Measurements from ENCODE around the gene GPR149.
"Not testable (repeated sequence)": the region's sequence is repeated elsewhere in the genome, so short reads cannot be mapped to it uniquely, and the experiment has no call there.

Gene GPR149

GRCh38 chr3:154430014-154430413 lies at the start of gene GPR149:
Gene GPR149 (minus strand): TSS chr3:154430190. CDS start chr3:154429615, 575 bp downstream.
- no peak for DNase-seq (ENCODE audit: low read depth)

- no peak for DNase-seq (ENCODE audit: low read depth)
Measured at GRCh38 chr3:154473769-154474168, 43.8 kb upstream of the GPR149 start.

- no peak for DNase-seq (ENCODE audit: low read depth)
Measured at GRCh38 chr3:154469585-154469984, 39.6 kb upstream of the GPR149 start.

GRCh38 chr3:154464440-154465190 lies 34.6 kb upstream of the GPR149 start:
- DNase-seq (ENCODE audit: low read depth), result no peak

GRCh38 chr3:154458560-154458959 lies 28.6 kb upstream of the GPR149 start:
- DNase-seq (ENCODE audit: low read depth), result no peak

- not testable (repeated sequence) for DNase-seq (ENCODE audit: low read depth)
Measured at GRCh38 chr3:154439081-154439480, 9.1 kb upstream of the GPR149 start.

GRCh38 chr3:154431043-154431442 lies 1.1 kb upstream of the GPR149 start:
- DNase-seq (ENCODE audit: low read depth), result no peak

GRCh38 chr3:154428286-154429206 lies 1.4 kb downstream of the GPR149 start:
- DNase-seq (ENCODE audit: low read depth), result no peak

- DNase-seq (ENCODE audit: low read depth), result no peak
Measured at GRCh38 chr3:154427685-154428285, 2.2 kb downstream of the GPR149 start.

- DNase-seq (ENCODE audit: low read depth), result no peak
Measured at GRCh38 chr3:154422694-154423093, 7.3 kb downstream of the GPR149 start.

- peak; percentile 24 for DNase-seq (ENCODE audit: low read depth)
Measured at GRCh38 chr3:154421083-154421482, 8.9 kb downstream of the GPR149 start.

GRCh38 chr3:154398084-154398967 lies 31.7 kb downstream of the GPR149 start:
- no peak for DNase-seq (ENCODE audit: low read depth)

- no peak for DNase-seq (ENCODE audit: low read depth)
Measured at GRCh38 chr3:154389861-154390260, 40.1 kb downstream of the GPR149 start.

GRCh38 chr3:154384479-154384878 lies 45.5 kb downstream of the GPR149 start:
- DNase-seq (ENCODE audit: low read depth), result no peak

- DNase-seq (ENCODE audit: low read depth), result no peak
Measured at GRCh38 chr3:154378311-154378710, 51.7 kb downstream of the GPR149 start.

- no peak for DNase-seq (ENCODE audit: low read depth)
Measured at GRCh38 chr3:154367221-154367620, 62.8 kb downstream of the GPR149 start.

- DNase-seq (ENCODE audit: low read depth), result no peak
Measured at GRCh38 chr3:154364849-154365248, 65.1 kb downstream of the GPR149 start.

GRCh38 chr3:154361099-154361498 lies 68.9 kb downstream of the GPR149 start:
- no peak for DNase-seq (ENCODE audit: low read depth)

- peak; percentile 1 for DNase-seq (ENCODE audit: low read depth)
Measured at GRCh38 chr3:154356009-154356408, 74.0 kb downstream of the GPR149 start.

- DNase-seq (ENCODE audit: low read depth), result no peak
Measured at GRCh38 chr3:154349223-154349622, 80.8 kb downstream of the GPR149 start.

GRCh38 chr3:154345422-154346122 lies 84.4 kb downstream of the GPR149 start:
- DNase-seq (ENCODE audit: low read depth), result no peak

Measured in ELR (cell line).